ENCODE data around the gene HTRA3. TPM values are rescaled to one million over a fixed set of nuclear protein-coding genes. Genes with fewer than 3 reads are reported as not detected.

The HTRA3 gene
- total and polyA plus RNA-seq, 2 of the 8 experiments (the other 6 are each of a cell fraction or from before 2014, with no cell fraction given): 3.2 to 5.8 TPM

- H3K4me3 ChIP-seq (ENCODE audit: extremely low read depth in 1 of 4, insufficient read depth in 2 of 4, low read depth in 3 of 4, low read length in 4 of 4): no peak overlapping the region
- no peak overlapping the region for H3K18ac ChIP-seq (ENCODE audit: extremely low read depth, low read length)
- H2AFZ ChIP-seq (ENCODE audit: low read length): no peak overlapping the region
- peaks cover 0 to 6% (median 1%) of the 10 kb centered on the region in 4 experiments; a peak in 1 of 7 replicates for H3K27me3 ChIP-seq (replicated peaks in 1 of 4; ENCODE audit: control insufficient read depth in 3 of 4, extremely low read depth in 1 of 4, insufficient read depth in 3 of 4, low read length in 3 of 4)
- ChIA-PET CTCF (ENCODE audit: partially characterized antibody) (interaction anchor here (1.0 to 1.6 kb wide), 4 partner anchors 9 to 99 kb away, joined by 3 to 5 read pairs (median 4); no protein-coding TSS in a partner anchor), POLR2A (ENCODE audit: partially characterized antibody) (interaction anchor here (0.9 kb wide), 2 partner anchors 8 to 12 kb away, joined by 3 to 5 read pairs; no protein-coding TSS in a partner anchor)
- H3K79me1 ChIP-seq (ENCODE audit: low read depth, low read length): no peaks in the 10 kb centered on the region
- no peaks in the 10 kb centered on the region for H3K9me3 ChIP-seq (ENCODE audit: insufficient read depth in 2 of 2, low read depth in 1 of 2, low read length in 1 of 2)
- H2BK120ac ChIP-seq (replicated peaks; ENCODE audit: low read depth, low read length): no peak overlapping the region
- no peak overlapping the region for H2BK15ac ChIP-seq (ENCODE audit: low read length)
- H3K56ac ChIP-seq (replicated peaks; ENCODE audit: insufficient read length, low read depth, low read length): peak overlapping the region; percentile 36
- no peak overlapping the region for H4K5ac ChIP-seq (ENCODE audit: insufficient read length, low read depth, low read length)
- no peak overlapping the region for H4K8ac ChIP-seq (ENCODE audit: extremely low read depth, insufficient read depth, low read length)
- H3K14ac ChIP-seq (ENCODE audit: insufficient read length): no peak overlapping the region
- no peak overlapping the region for H2BK5ac ChIP-seq (ENCODE audit: low read depth, low read length)
- no peaks in the 10 kb centered on the region for H3K79me2 ChIP-seq (ENCODE audit: control insufficient read depth in 1 of 2, insufficient read depth in 2 of 2, low read length in 2 of 2)
- no peaks in the 10 kb centered on the region for H4K20me1 ChIP-seq (replicated peaks in 1 of 2; ENCODE audit: control insufficient read depth in 1 of 2, insufficient read depth in 2 of 2, low read length in 2 of 2)
- no peak overlapping the region for H3K4me2 ChIP-seq (ENCODE audit: insufficient read depth in 1 of 2, low read depth in 2 of 2, low read length in 2 of 2)
- no peak overlapping the region for H3K23ac ChIP-seq (ENCODE audit: insufficient read length)
- no peak overlapping the region for H3K9ac ChIP-seq (replicated peaks in 1 of 4; ENCODE audit: extremely low read depth in 1 of 4, low read depth in 3 of 4, low read length in 3 of 4)
- no peaks in the 10 kb centered on the region; the same call in 1 of the 2 replicates for H3K23me2 ChIP-seq (ENCODE audit: low read depth, low read length)
- peaks cover 0 to 12% (median 6%) of the 10 kb centered on the region in 4 experiments; a peak in 6 of 7 replicates for H3K4me1 ChIP-seq (replicated peaks in 1 of 4; ENCODE audit: control insufficient read depth in 3 of 4, insufficient read depth in 4 of 4, low read length in 3 of 4)
- 0 out of 2 replicates have a peak overlapping the region, but pooled peaks have one; percentile 48 for H2BK20ac ChIP-seq (ENCODE audit: low read length)
- no peak overlapping the region for H2AK5ac ChIP-seq (ENCODE audit: low read depth, low read length)
- 90% methylated on average over 13 of the region's 13 CpGs; no CpG with 5 or more reads in 1 of the 2 experiments for WGBS, 2 experiments (ENCODE audit: extremely low coverage in 1 of 2, insufficient coverage in 1 of 2, insufficient read length in 1 of 2, insufficient replicate concordance in 2 of 2, low coverage in 1 of 2, low lambda C conversion rate in 2 of 2, missing lambda C conversion rate in 1 of 2)
- H3K4ac ChIP-seq (replicated peaks; ENCODE audit: insufficient read length, low read depth, low read length): peak overlapping the region; percentile 39
- H3K36me3 ChIP-seq (ENCODE audit: control insufficient read depth in 2 of 4, insufficient read depth in 4 of 4, low read length in 3 of 4): no peaks in the 10 kb centered on the region
- DNase-seq (ENCODE audit: low read depth in 1 of 2, low spot score in 2 of 2) (no peak), FAIRE-seq (no peak)
- 0 out of 2 replicates have a peak overlapping the region, but pooled peaks have one; percentile 39 for H2BK12ac ChIP-seq (ENCODE audit: low read depth, low read length)
- TF ChIP-seq BRCA1 (IDR thresholded peaks at IDR 0.05; ENCODE audit: low read depth, low read length): no peak
- no peak for TF ChIP-seq SIRT6 (IDR thresholded peaks at IDR 0.05; ENCODE audit: low read length)
- TF ChIP-seq YY1 (IDR thresholded peaks at IDR 0.05; ENCODE audit: low read depth, low read length): no peak
- no peak for TF ChIP-seq FOSL1 (IDR thresholded peaks at IDR 0.05; ENCODE audit: insufficient read depth, low read depth, low read length)
- no peak for TF ChIP-seq MAFK (IDR thresholded peaks at IDR 0.05; ENCODE audit: low read depth, low read length)
- no peak for TF ChIP-seq CBX5 (IDR thresholded peaks at IDR 0.05; ENCODE audit: low read depth, low read length)
- TF ChIP-seq SAP30 (IDR thresholded peaks at IDR 0.05; ENCODE audit: insufficient read depth, insufficient replicate concordance, low read length): no peak
- no peak for TF ChIP-seq BCL11A (IDR thresholded peaks at IDR 0.05; ENCODE audit: low read depth in 2 of 2, low read length in 2 of 2)
- no peak for TF ChIP-seq SP4 (IDR thresholded peaks at IDR 0.05; ENCODE audit: low read length)
- no peak for TF ChIP-seq PHF8 (conservative IDR thresholded peaks at IDR 0.05; ENCODE audit: low read depth, low read length)
- TF ChIP-seq BACH1 (IDR thresholded peaks at IDR 0.05; ENCODE audit: low read length): no peak
- H4K91ac ChIP-seq (replicated peaks; ENCODE audit: insufficient read length, low read length): no peak overlapping the region
- H3K27ac ChIP-seq (ENCODE audit: low read depth, low read length): no peak overlapping the region
Observed at GRCh38 chr4:8350352-8350751, 80.8 kb downstream of the HTRA3 start.

Data from H1 (cell line).